ENCODE data around the gene ADK. TPM values are rescaled to one million over a fixed set of nuclear protein-coding genes. Genes with fewer than 3 reads are reported as not detected.

The ADK gene
- total RNA-seq, 2 experiments from 2014 or later = 26.4 to 31.1 TPM

DNA sequence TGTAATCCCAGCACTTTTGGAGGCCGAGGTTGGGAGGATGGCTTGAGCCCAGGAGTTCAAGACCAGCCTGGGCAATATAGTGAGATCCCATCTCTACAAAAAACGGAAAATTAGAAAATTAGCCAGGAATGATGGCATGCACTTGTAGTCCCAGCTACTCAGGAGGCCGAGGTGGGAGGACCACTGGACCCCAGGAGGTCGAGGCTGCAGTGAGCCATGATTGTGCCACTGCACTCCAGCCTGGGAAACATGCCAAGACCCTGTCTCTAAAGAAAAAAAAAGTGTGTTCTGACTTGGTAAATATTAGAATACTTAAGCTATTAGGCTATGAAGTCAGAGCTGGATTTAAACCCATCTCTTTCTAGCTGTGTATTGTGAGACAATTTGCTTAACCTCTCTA, 594.4 kb downstream of the ADK start:
- Histone ChIP-seq H3K4me3 (ENCODE audit: low read depth, low read length, poor library complexity, severe bottlenecking) (no peak overlapping the region), H4K20me1 (ENCODE audit: insufficient read depth, low read length) (no peaks in the 10 kb centered on the region), H3K79me2 (ENCODE audit: insufficient read depth, low read depth, low read length) (no peaks in the 10 kb centered on the region), H3K27ac (ENCODE audit: low read depth, low read length, poor library complexity, severe bottlenecking) (no peak overlapping the region), H2AFZ (ENCODE audit: low read length) (no peak overlapping the region), H3K36me3 (ENCODE audit: insufficient read depth, low read length) (no peaks in the 10 kb centered on the region), H3K4me2 (ENCODE audit: low read length) (no peak overlapping the region), H3K4me1 (ENCODE audit: insufficient read depth, low read length, poor library complexity, severe bottlenecking) (no peaks in the 10 kb centered on the region), H3K9me2 (ENCODE audit: insufficient read depth, low read length) (no peaks in the 10 kb centered on the region), H3K9me3 (ENCODE audit: low read length) (no peaks in the 10 kb centered on the region)
- ChIA-PET POLR2A (no interaction called here), CTCF (ENCODE audit: unreplicated experiment) (no interaction called here)
- no peak for DNase-seq (ENCODE audit: low spot score)
- BruUV-seq (replicated peaks) = no TSS peak
- intact Hi-C loops (cut with micrococcal nuclease; ENCODE audit: unreplicated experiment) = no loop called here
- TF ChIP-seq, protein P1, sequence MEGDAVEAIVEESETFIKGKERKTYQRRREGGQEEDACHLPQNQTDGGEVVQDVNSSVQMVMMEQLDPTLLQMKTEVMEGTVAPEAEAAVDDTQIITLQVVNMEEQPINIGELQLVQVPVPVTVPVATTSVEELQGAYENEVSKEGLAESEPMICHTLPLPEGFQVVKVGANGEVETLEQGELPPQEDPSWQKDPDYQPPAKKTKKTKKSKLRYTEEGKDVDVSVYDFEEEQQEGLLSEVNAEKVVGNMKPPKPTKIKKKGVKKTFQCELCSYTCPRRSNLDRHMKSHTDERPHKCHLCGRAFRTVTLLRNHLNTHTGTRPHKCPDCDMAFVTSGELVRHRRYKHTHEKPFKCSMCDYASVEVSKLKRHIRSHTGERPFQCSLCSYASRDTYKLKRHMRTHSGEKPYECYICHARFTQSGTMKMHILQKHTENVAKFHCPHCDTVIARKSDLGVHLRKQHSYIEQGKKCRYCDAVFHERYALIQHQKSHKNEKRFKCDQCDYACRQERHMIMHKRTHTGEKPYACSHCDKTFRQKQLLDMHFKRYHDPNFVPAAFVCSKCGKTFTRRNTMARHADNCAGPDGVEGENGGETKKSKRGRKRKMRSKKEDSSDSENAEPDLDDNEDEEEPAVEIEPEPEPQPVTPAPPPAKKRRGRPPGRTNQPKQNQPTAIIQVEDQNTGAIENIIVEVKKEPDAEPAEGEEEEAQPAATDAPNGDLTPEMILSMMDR (conservative IDR thresholded peaks at IDR 0.05; ENCODE audit: low read length) = no peak
- no peak for TF ChIP-seq EZH2phosphoT487 (IDR thresholded peaks at IDR 0.05; ENCODE audit: borderline replicate concordance, low read depth, low read length)

DNA sequence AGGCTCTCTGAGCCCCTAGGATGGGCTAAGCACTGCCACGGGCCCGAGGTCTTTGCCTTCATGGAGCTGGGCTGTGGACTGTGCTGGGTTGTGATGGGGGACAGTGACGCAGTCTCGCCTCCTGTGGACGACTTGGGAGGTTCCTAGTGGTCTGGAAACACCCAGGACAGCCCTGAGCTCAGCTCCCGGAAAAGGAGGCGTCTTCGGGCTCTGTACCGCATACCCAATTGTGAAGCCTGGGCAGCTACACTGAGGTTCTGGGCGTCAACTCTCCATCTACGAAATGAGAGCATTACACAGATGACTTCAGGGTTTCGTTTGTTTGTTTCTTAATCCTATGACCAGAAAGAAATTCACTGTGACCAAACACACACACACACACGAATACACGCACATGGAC, 595.8 kb downstream of the ADK start:
- Histone ChIP-seq H2AFZ (ENCODE audit: low read length) (no peak overlapping the region), H3K79me2 (ENCODE audit: insufficient read depth, low read depth, low read length) (no peaks in the 10 kb centered on the region), H3K4me3 (ENCODE audit: low read depth, low read length, poor library complexity, severe bottlenecking) (no peak overlapping the region), H3K9me2 (ENCODE audit: insufficient read depth, low read length) (no peaks in the 10 kb centered on the region), H3K36me3 (ENCODE audit: insufficient read depth, low read length) (no peaks in the 10 kb centered on the region), H3K4me2 (ENCODE audit: low read length) (no peak overlapping the region), H4K20me1 (ENCODE audit: insufficient read depth, low read length) (no peaks in the 10 kb centered on the region), H3K4me1 (ENCODE audit: insufficient read depth, low read length, poor library complexity, severe bottlenecking) (no peaks in the 10 kb centered on the region), H3K9me3 (ENCODE audit: low read length) (no peaks in the 10 kb centered on the region), H3K27ac (ENCODE audit: low read depth, low read length, poor library complexity, severe bottlenecking) (no peak overlapping the region)
- no peak for DNase-seq (ENCODE audit: low spot score)
- no TSS peak for BruUV-seq (replicated peaks)
- ChIA-PET POLR2A (no interaction called here), CTCF (ENCODE audit: unreplicated experiment) (no interaction called here)
- intact Hi-C loops (cut with micrococcal nuclease; ENCODE audit: unreplicated experiment) = no loop called here
- TF ChIP-seq, protein P1 (conservative IDR thresholded peaks at IDR 0.05; ENCODE audit: low read length) = no peak
- no peak for TF ChIP-seq EZH2phosphoT487 (IDR thresholded peaks at IDR 0.05; ENCODE audit: borderline replicate concordance, low read depth, low read length)

DNA sequence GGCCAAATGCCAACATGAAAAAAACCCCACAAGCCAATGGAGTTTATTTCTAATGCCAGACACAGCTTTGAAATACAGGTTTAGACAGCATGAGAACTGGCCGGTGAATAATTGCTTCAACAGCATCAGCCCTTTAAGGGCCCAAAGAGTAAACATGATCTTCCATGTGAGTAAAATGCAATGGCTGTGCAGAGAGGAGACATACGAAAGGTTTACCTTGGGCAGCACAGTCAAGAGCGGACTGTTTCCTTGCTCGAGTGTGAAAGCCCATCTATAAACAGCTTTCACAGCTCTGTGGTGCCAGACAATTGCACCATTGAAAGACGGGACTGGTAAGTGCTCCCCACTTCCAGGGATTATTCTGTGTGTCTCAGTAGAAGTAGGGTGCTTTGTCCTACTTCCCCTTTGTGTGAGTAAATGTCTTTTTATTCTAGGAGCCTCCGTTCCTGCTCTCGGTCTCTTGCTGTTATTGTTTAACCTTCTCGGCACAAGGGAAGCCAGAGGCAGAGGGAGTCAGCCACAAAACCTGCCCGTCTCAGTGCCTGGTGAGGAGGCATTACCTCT, 597.5 kb downstream of the ADK start:
- TF ChIP-seq, protein P1 (conservative IDR thresholded peaks at IDR 0.05; ENCODE audit: low read length) = no peak
- TF ChIP-seq EZH2phosphoT487 (IDR thresholded peaks at IDR 0.05; ENCODE audit: borderline replicate concordance, low read depth, low read length) = no peak
- BruUV-seq (replicated peaks) = no TSS peak
- Histone ChIP-seq H3K27ac (ENCODE audit: low read depth, low read length, poor library complexity, severe bottlenecking) (no peak overlapping the region), H2AFZ (ENCODE audit: low read length) (no peak overlapping the region), H3K4me1 (ENCODE audit: insufficient read depth, low read length, poor library complexity, severe bottlenecking) (no peaks in the 10 kb centered on the region), H3K9me3 (ENCODE audit: low read length) (no peaks in the 10 kb centered on the region), H3K9me2 (ENCODE audit: insufficient read depth, low read length) (no peaks in the 10 kb centered on the region), H3K79me2 (ENCODE audit: insufficient read depth, low read depth, low read length) (no peaks in the 10 kb centered on the region), H4K20me1 (ENCODE audit: insufficient read depth, low read length) (no peaks in the 10 kb centered on the region), H3K4me2 (ENCODE audit: low read length) (no peak overlapping the region), H3K36me3 (ENCODE audit: insufficient read depth, low read length) (no peaks in the 10 kb centered on the region), H3K4me3 (ENCODE audit: low read depth, low read length, poor library complexity, severe bottlenecking) (no peak overlapping the region)
- CTCF ChIA-PET (ENCODE audit: unreplicated experiment) = no interaction called here
- intact Hi-C loops (cut with micrococcal nuclease; ENCODE audit: unreplicated experiment) = no loop called here
- DNase-seq (ENCODE audit: low spot score) = no peak
- POLR2A ChIA-PET = no interaction called here

Data from OCI-LY7 (cell line).